Adrenal gland (tissue), 5 donors: ENCODE measurements around the gene CNTN5.

Source experiments
- CTCF ChIP-seq, 6 experiments: fragments of 450-650 bp in 4 of 6; fragments of 200-600 bp in 2 of 6; sonication (generic) in 1 of 6; IDR thresholded peaks; 1 replicate in 5 of 6; 2 replicates in 1 of 6; pipeline versions ENCODE4 v1.5.1 to v1.8.0; 2016 to 2021; ENCODE audit warnings: antibody characterized with exemption in 6 of 6, mild to moderate bottlenecking in 2 of 6, moderate library complexity in 1 of 6
- POLR2A ChIP-seq, 2 donors: fragments of 450-650 bp; IDR thresholded peaks; one replicate each; pipeline ENCODE4 v1.6.1; 2017; ENCODE audit warnings: antibody characterized with exemption in 2 of 2, mild to moderate bottlenecking in 2 of 2, moderate library complexity in 1 of 2
- donor health status: DM: no; HTN: no; CAD: no.

GRCh38 chr11:99534812-99535211, 514.1 kb downstream of the CNTN5 start:
- no peak for TF ChIP-seq CTCF (IDR thresholded peaks at IDR 0.05)
- TF ChIP-seq POLR2A (IDR thresholded peaks at IDR 0.05), result no peak
